HG03442 (cell line): ENCODE results near the gene DLG1.

Experiments
- ATAC-seq: cut with Tn5 transposase; IDR thresholded peaks from one replicate; pipeline ENCODE4 v1.9.1; 2021; ENCODE audit warnings: mild to moderate bottlenecking, moderate library complexity; ENCODE audit not compliant: unreplicated experiment

DLG1 gene

GRCh38 chr3:197253238-197253947 lies 45.0 kb downstream of the DLG1 start:
- no peak for ATAC-seq

GRCh38 chr3:197249542-197249941 lies 48.9 kb downstream of the DLG1 start:
- no peak for ATAC-seq

GRCh38 chr3:197248341-197248740 lies 50.1 kb downstream of the DLG1 start:
- ATAC-seq, result no peak

GRCh38 chr3:197244751-197245150 lies 53.7 kb downstream of the DLG1 start:
- no peak for ATAC-seq

- no peak for ATAC-seq
These were observed 55.5 kb downstream of the DLG1 start for GRCh38 chr3:197242784-197243432.

- no peak for ATAC-seq
These were observed 57.2 kb downstream of the DLG1 start for GRCh38 chr3:197241173-197241572.

GRCh38 chr3:197239857-197240256 lies 58.6 kb downstream of the DLG1 start:
- ATAC-seq, result no peak

GRCh38 chr3:197238842-197239241 lies 59.6 kb downstream of the DLG1 start:
- no peak for ATAC-seq

- no peak for ATAC-seq
These were observed 60.5 kb downstream of the DLG1 start for GRCh38 chr3:197237897-197238296.

GRCh38 chr3:197236362-197236761 lies 62.0 kb downstream of the DLG1 start:
- no peak for ATAC-seq

- no peak for ATAC-seq
These were observed 63.2 kb downstream of the DLG1 start for GRCh38 chr3:197234947-197235914.

- no peak for ATAC-seq
These were observed 67.1 kb downstream of the DLG1 start for GRCh38 chr3:197231321-197231720.

- ATAC-seq, result no peak
These were observed 68.6 kb downstream of the DLG1 start for GRCh38 chr3:197229836-197230235.

- ATAC-seq, result no peak
These were observed 69.2 kb downstream of the DLG1 start for GRCh38 chr3:197229178-197229577.

- ATAC-seq, result no peak
These were observed 70.4 kb downstream of the DLG1 start for GRCh38 chr3:197227780-197228574.

- no peak for ATAC-seq
These were observed 72.2 kb downstream of the DLG1 start for GRCh38 chr3:197226179-197226578.

- no peak for ATAC-seq
These were observed 72.8 kb downstream of the DLG1 start for GRCh38 chr3:197225579-197225978.

- ATAC-seq, result no peak
These were observed 74.4 kb downstream of the DLG1 start for GRCh38 chr3:197224034-197224444.

- ATAC-seq, result no peak
These were observed 75.5 kb downstream of the DLG1 start for GRCh38 chr3:197222937-197223370.

- ATAC-seq, result no peak
These were observed 78.8 kb downstream of the DLG1 start for GRCh38 chr3:197219619-197220018.

- ATAC-seq, result no peak
These were observed 80.2 kb downstream of the DLG1 start for GRCh38 chr3:197218210-197218609.
